ENCODE measurements around the gene NAA80. TPM values are rescaled to one million over a fixed set of nuclear protein-coding genes. Genes with fewer than 3 reads are reported as not detected.
"Not testable (repeated sequence)": the region's sequence is repeated elsewhere in the genome, so short reads cannot be mapped to it uniquely, and the experiment has no call there.

The NAA80 gene
- total RNA-seq, 6 experiments from 2014 or later = 2.5 to 6.2 (median 3.5) TPM

DNA sequence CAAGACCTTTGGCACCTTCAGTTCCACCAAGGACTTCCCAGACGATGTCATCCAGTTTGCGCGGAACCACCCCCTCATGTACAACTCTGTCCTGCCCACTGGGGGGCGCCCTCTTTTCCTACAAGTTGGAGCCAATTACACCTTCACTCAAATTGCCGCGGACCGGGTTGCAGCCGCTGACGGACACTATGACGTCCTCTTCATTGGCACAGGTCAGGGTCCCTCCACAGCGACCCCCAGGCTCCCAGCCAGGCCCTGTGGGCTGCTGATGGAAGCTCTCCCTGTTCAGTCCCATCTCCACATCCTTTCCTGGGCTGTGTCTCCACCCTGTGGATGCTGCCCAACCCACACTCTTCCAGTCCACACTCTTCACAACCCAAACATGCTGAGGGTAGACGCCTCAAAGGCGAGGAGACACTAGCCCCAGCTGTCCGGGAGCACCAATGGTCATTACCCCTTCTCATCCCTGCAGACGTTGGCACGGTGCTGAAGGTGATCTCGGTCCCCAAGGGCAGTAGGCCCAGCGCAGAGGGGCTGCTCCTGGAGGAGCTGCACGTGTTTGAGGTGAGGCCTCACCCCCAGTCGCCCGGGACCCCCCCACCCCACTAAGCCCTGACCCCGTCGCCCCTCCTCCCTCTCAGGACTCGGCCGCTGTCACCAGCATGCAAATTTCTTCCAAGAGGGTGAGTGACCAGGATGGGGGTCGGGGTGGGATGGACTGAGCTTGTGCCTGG, 24.7 kb downstream of the NAA80 start:
- H3K27ac ChIP-seq = no peak overlapping the region
- 16% methylated on average over 10 of the region's 26 CpGs for WGBS (ENCODE audit: insufficient coverage, low coverage, low lambda C conversion rate, missing lambda C conversion rate)
- no peaks in the 10 kb centered on the region for H3K9me3 ChIP-seq
- no peaks in the 10 kb centered on the region for H3K36me3 ChIP-seq
- H3K4me1 ChIP-seq = peaks cover 0 to 31% (median 5%) of the 10 kb centered on the region in 4 donors
- H3K27me3 ChIP-seq = no peaks in the 10 kb centered on the region
- TF ChIP-seq, protein P1, sequence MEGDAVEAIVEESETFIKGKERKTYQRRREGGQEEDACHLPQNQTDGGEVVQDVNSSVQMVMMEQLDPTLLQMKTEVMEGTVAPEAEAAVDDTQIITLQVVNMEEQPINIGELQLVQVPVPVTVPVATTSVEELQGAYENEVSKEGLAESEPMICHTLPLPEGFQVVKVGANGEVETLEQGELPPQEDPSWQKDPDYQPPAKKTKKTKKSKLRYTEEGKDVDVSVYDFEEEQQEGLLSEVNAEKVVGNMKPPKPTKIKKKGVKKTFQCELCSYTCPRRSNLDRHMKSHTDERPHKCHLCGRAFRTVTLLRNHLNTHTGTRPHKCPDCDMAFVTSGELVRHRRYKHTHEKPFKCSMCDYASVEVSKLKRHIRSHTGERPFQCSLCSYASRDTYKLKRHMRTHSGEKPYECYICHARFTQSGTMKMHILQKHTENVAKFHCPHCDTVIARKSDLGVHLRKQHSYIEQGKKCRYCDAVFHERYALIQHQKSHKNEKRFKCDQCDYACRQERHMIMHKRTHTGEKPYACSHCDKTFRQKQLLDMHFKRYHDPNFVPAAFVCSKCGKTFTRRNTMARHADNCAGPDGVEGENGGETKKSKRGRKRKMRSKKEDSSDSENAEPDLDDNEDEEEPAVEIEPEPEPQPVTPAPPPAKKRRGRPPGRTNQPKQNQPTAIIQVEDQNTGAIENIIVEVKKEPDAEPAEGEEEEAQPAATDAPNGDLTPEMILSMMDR (IDR thresholded peaks at IDR 0.05) = peak; percentile 73 to 79 (median 76)
- TF ChIP-seq POLR2A (IDR thresholded peaks at IDR 0.05) = no peak
- DNase-seq (peak; percentile 75 to 81 (median 79)), ATAC-seq (peak; percentile 59 to 63 (median 62))
- H3K4me3 ChIP-seq = no peak overlapping the region
- intact Hi-C loops (cut with DNase I) = loop anchor here (5.0 kb wide), 4 partner anchors 47 to 82 kb away; partner anchors contain the start of genes GNAT1 (in 1 of the 2), HYAL2 (in 1 of the 2) and TUSC2 (in 1 of the 2)

DNA sequence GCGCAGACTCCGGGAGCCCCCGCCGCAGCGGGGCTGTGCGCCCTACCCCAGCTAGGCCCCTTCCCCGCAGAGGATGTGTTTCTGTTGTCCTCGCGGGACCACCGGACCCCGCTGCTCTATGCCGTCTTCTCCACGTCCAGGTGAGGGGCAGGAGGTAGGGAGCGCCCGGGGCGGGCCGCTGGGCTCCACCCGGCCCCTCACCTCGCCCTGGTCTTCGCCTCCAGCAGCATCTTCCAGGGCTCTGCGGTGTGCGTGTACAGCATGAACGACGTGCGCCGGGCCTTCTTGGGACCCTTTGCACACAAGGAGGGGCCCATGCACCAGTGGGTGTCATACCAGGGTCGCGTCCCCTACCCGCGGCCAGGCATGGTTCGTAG, 25.5 kb downstream of the NAA80 start:
- 3% methylated on average over 8 of the region's 31 CpGs for WGBS (ENCODE audit: insufficient coverage, low coverage, low lambda C conversion rate, missing lambda C conversion rate)
- H3K4me3 ChIP-seq = no peak overlapping the region

DNA sequence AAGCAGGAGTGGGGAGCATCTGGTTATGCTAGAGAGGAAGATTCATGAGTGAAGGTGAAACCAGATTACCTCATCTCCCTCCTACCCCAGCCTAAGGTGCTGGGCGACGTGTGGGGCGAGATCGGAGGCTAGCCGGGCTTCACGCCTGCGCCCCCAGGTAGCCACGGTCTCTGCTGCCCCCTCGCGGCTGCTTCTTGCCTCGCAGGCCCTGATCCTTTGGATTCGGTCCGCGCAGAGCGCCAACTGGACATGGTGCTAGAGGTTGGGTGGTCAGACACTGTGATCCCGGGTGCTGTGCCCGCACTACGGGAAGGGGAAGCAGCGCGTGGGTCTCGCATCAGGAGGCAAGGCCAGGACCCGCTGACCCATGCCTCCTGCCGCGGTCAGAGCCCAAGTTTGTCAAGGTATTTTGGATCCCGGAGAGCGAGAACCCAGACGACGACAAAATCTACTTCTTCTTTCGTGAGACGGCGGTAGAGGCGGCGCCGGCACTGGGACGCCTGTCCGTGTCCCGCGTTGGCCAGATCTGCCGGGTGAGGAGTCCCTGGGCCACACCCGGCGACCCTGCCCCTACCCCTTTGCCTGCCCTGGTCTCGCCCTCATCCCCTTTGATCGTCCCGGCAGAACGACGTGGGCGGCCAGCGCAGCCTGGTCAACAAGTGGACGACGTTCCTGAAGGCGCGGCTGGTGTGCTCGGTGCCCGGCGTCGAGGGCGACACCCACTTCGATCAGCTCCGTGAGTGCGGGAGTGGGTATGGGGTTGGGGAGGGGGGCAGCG, 26.1 kb downstream of the NAA80 start:
- TF ChIP-seq, protein P1 (IDR thresholded peaks at IDR 0.05) = peak; percentile 97 to 99 (median 98)
- no peak for TF ChIP-seq POLR2A (IDR thresholded peaks at IDR 0.05)
- H3K9me3 ChIP-seq = no peaks in the 10 kb centered on the region
- ATAC-seq (peak; percentile 84 to 87 (median 85)), DNase-seq (peak; percentile 89 to 90 (median 90))
- intact Hi-C loops (cut with DNase I) = loop anchor here (5.0 kb wide), 2 partner anchors 46 to 49 kb away; partner anchors contain the start of gene HYAL2 (in 1 of the 2)
- no peaks in the 10 kb centered on the region for H3K27me3 ChIP-seq
- H3K4me3 ChIP-seq = peak overlapping the region; percentile 4 to 31 (median 27)
- H3K4me1 ChIP-seq = peaks cover 0 to 31% (median 5%) of the 10 kb centered on the region in 4 donors
- no peak overlapping the region for H3K27ac ChIP-seq
- under 1% methylated on average over 18 of the region's 61 CpGs for WGBS (ENCODE audit: insufficient coverage, low coverage, low lambda C conversion rate, missing lambda C conversion rate)
- H3K36me3 ChIP-seq = no peaks in the 10 kb centered on the region

More for the DNA sequence above, 25.5 kb downstream of the NAA80 start:
- intact Hi-C loops (cut with DNase I) = loop anchor here (5.0 kb wide), 2 partner anchors 46 to 49 kb away; partner anchors contain the start of gene HYAL2 (in 1 of the 2)
- Histone ChIP-seq H3K27me3 (no peaks in the 10 kb centered on the region), H3K36me3 (no peaks in the 10 kb centered on the region), H3K27ac (no peak overlapping the region), H3K4me1 (peaks cover 0 to 31% (median 5%) of the 10 kb centered on the region in 4 donors), H3K9me3 (no peaks in the 10 kb centered on the region)
- TF ChIP-seq, protein P1 (IDR thresholded peaks at IDR 0.05) = no peak
- no peak for TF ChIP-seq POLR2A (IDR thresholded peaks at IDR 0.05)
- no peak for DNase-seq
- ATAC-seq = no peak

DNA sequence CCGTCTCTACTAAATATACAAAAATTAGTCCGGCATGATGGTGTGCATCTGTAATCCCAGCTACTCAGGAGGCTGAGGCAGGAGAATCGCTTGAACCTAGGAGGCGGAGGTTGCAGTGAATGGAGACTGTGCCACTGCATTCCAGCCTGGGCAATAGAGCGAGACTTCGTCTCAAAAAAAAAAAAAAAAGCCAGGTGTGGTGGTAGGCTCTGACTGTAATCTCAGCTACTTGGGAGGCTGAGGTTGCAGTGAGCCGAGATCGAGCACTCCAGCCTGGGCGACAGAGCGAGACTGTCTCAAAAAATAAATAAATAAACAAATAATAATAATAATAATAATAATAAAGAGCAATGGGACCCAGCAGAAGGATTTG, 26.7 kb downstream of the NAA80 start:
- intact Hi-C loops (cut with DNase I) = loop anchor here (5.0 kb wide), 2 partner anchors 45 to 50 kb away; partner anchors contain the start of gene HYAL2 (in 1 of the 2)
- not testable (repeated sequence) for H3K9me3 ChIP-seq, H3K27me3 ChIP-seq, ATAC-seq, H3K27ac ChIP-seq, DNase-seq, H3K36me3 ChIP-seq, H3K4me3 ChIP-seq
- H3K4me1 ChIP-seq = peaks cover 0 to 35% (median 5%) of the 10 kb centered on the region in 4 donors
- 61% methylated on average over 8 of the region's 10 CpGs for WGBS (ENCODE audit: insufficient coverage, low coverage, low lambda C conversion rate, missing lambda C conversion rate)
